Choroid plexus epithelial cell (primary cell): ENCODE measurements around the gene MMP19.
A peak's percentile ranks its signal among the peaks of the same experiment; 100 is the strongest.
"Not testable (repeated sequence)": the region's sequence is repeated elsewhere in the genome, so short reads cannot be mapped to it uniquely, and the experiment has no call there.

Experiments
- DNase-seq: peaks from one replicate; pipeline ENCODE4 v3.0.0-alpha.2; 2010; ENCODE audit warnings: low read depth
- H3K4me3 ChIP-seq: 2 replicates; pipeline ENCODE4 v1.5.1; 2011; ENCODE audit warnings: low read depth, mild to moderate bottlenecking, control low read depth, low read length, moderate library complexity
- TF ChIP-seq, protein P1 (sequence below): conservative IDR thresholded peaks from 2 replicates; pipeline ENCODE4 v1.5.1; 2011; ENCODE audit warnings: low read depth, mild to moderate bottlenecking, control low read depth, inconsistent platforms, low read length, moderate library complexity

Gene MMP19

DNA sequence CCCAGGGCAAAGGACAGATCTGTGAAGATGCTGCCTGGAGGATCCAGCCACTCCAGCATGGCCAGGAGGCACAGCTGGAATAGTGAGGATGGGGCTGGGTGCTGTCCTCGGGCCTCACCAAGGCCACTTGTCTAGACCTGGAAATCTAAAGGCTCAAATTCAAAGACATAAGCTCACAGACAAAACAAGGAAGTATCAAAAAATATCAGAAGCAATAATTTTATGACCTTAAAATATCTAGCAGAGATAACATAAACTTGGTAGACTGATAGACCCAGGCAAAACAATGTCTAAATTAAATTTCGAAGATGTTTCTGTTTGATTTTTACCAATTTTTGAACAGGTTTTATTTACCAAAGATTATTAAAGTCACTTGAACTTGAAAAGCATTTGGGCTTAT, 22.6 kb upstream of the MMP19 start:
- H3K4me3 ChIP-seq: no peak overlapping the region
- no peak for DNase-seq
- TF ChIP-seq, protein P1, sequence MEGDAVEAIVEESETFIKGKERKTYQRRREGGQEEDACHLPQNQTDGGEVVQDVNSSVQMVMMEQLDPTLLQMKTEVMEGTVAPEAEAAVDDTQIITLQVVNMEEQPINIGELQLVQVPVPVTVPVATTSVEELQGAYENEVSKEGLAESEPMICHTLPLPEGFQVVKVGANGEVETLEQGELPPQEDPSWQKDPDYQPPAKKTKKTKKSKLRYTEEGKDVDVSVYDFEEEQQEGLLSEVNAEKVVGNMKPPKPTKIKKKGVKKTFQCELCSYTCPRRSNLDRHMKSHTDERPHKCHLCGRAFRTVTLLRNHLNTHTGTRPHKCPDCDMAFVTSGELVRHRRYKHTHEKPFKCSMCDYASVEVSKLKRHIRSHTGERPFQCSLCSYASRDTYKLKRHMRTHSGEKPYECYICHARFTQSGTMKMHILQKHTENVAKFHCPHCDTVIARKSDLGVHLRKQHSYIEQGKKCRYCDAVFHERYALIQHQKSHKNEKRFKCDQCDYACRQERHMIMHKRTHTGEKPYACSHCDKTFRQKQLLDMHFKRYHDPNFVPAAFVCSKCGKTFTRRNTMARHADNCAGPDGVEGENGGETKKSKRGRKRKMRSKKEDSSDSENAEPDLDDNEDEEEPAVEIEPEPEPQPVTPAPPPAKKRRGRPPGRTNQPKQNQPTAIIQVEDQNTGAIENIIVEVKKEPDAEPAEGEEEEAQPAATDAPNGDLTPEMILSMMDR: no peak

DNA sequence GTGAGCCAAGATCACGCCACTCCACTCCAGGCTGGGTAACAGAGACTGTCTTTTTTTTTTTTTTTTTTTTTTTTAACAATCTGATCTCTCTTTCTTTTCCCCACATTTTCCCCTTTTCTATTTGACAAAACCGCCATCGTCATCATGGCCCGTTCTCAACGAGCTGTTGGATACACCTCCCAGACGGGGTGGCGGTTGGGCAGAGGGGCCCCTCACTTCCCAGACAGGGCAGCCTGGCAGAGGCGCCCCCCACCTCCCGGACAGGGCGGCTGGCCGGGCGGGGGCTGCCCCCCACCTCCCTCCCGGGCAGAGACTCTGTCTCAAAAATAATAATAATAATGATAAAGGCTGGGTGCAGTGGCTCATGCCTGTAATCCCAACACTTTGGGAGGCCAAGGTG, 20.2 kb upstream of the MMP19 start:
- DNase-seq, H3K4me3 ChIP-seq: not testable (repeated sequence)

DNA sequence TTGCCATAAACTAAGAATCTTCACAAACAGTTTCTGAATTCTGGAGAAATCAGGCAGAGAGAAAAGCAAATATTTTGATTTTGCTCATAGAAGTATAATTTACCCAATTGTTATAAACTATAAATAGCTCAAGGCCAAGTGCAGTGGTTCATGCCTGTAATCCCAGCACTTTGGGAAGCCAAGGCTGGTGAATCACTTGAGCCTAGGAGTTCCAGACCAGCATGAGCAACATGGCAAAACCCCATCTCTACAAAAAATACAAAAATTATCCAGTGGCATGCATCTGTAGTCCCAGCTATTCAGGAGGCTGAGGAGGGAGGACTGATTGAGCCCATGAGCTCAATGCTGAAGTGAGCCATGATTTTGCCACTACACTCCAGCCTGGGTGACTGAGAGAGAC, 19.6 kb upstream of the MMP19 start:
- TF ChIP-seq, protein P1: no peak
- H3K4me3 ChIP-seq: no peak overlapping the region
- DNase-seq: no peak

GRCh38 chr12:55861871-55862270, 19.1 kb upstream of the MMP19 start:
- no peak for DNase-seq
- no peak overlapping the region for H3K4me3 ChIP-seq
- TF ChIP-seq, protein P1: no peak

- TF ChIP-seq, protein P1: no peak
- no peak overlapping the region for H3K4me3 ChIP-seq
- no peak for DNase-seq
These were observed 18.7 kb upstream of the MMP19 start for GRCh38 chr12:55861396-55861795.

- TF ChIP-seq, protein P1: no peak
- no peak for DNase-seq
- no peak overlapping the region for H3K4me3 ChIP-seq
These were observed 10.0 kb upstream of the MMP19 start for GRCh38 chr12:55852740-55853139.

GRCh38 chr12:55850893-55851292, 8.2 kb upstream of the MMP19 start:
- DNase-seq: peak; percentile 73
- H3K4me3 ChIP-seq: no peak overlapping the region
- TF ChIP-seq, protein P1: no peak

DNA sequence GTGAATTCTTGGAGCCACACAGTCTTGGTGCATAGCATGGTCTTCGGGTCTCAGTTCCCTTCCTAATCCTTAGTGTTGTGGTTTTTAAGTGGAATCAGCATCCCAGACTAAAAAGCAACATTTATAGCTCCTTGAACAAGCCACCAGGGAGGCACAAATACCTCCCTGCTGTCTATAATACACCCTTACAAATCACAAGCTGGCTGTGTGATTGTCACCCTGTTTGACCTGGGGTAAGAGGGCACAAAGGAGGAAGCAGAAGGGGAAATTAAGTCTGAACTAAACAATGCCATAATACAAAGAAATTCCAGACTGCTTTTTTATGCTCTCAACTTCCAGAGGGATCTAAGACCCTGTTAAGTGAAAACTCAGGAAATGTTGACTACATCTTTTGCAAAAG, 7.7 kb upstream of the MMP19 start:
- TF ChIP-seq, protein P1: no peak
- no peak for DNase-seq

More for the DNA sequence above, 7.7 kb upstream of the MMP19 start:
- no peak overlapping the region for H3K4me3 ChIP-seq
